ENCODE results near the gene XRCC1.
"Not testable (repeated sequence)": the region's sequence is repeated elsewhere in the genome, so short reads cannot be mapped to it uniquely, and the experiment has no call there.

XRCC1 gene

GRCh38 chr19:43598445-43599240 lies 23.3 kb upstream of the XRCC1 start:
- DNase-seq = no peak

- no peak for DNase-seq
Measured at GRCh38 chr19:43597876-43598275, 22.5 kb upstream of the XRCC1 start.

GRCh38 chr19:43596842-43597461 lies 21.6 kb upstream of the XRCC1 start:
- DNase-seq = no peak

- DNase-seq = peak; percentile 100
Measured at GRCh38 chr19:43595999-43596841, 20.9 kb upstream of the XRCC1 start, which contains the start of the genes IRGQ and ZNF576. TSS of gene IRGQ (minus strand) at chr19:43596134. CDS start at chr19:43595338, 796 bp downstream. TSS of gene ZNF576 (plus strand) at chr19:43596595. CDS start at chr19:43597109, 514 bp downstream.

- no peak for DNase-seq
Measured at GRCh38 chr19:43595605-43595998, 20.3 kb upstream of the XRCC1 start.

GRCh38 chr19:43594710-43595604 lies 19.6 kb upstream of the XRCC1 start:
- peak; percentile 81 for DNase-seq

- no peak for DNase-seq
Measured at GRCh38 chr19:43594081-43594697, 18.9 kb upstream of the XRCC1 start.

- no peak for DNase-seq
Measured at GRCh38 chr19:43592800-43593350, 17.5 kb upstream of the XRCC1 start.

- DNase-seq = no peak
Measured at GRCh38 chr19:43591904-43592772, 16.8 kb upstream of the XRCC1 start.

GRCh38 chr19:43589678-43590077 lies 14.4 kb upstream of the XRCC1 start:
- peak in 1 of 2 donors; percentile 28 for DNase-seq

GRCh38 chr19:43589277-43589676 lies 13.9 kb upstream of the XRCC1 start:
- no peak for DNase-seq

- not testable (repeated sequence) for DNase-seq
Measured at GRCh38 chr19:43587029-43587428, 11.7 kb upstream of the XRCC1 start.

GRCh38 chr19:43586346-43586745 lies 11.0 kb upstream of the XRCC1 start:
- no peak for DNase-seq

- DNase-seq = no peak
Measured at GRCh38 chr19:43584484-43584883, 9.2 kb upstream of the XRCC1 start.

- DNase-seq = no peak
Measured at GRCh38 chr19:43582495-43582894, 7.2 kb upstream of the XRCC1 start.

- no peak for DNase-seq
Measured at GRCh38 chr19:43581467-43581866, 6.1 kb upstream of the XRCC1 start.

- DNase-seq = no peak
Measured at GRCh38 chr19:43578787-43579186, 3.5 kb upstream of the XRCC1 start.

- no peak for DNase-seq
Measured at GRCh38 chr19:43575955-43576878, 890 bp upstream of the XRCC1 start.

GRCh38 chr19:43574424-43575155 lies 737 bp downstream of the XRCC1 start:
- DNase-seq = no peak
